ENCODE data around the gene BCCIP.

The BCCIP gene

GRCh38 chr10:125822878-125823662 is at the start of gene BCCIP, which contains the start of gene UROS:
Gene BCCIP (plus strand): TSS chr10:125823546. CDS start chr10:125823558, 12 bp downstream.
Gene UROS (minus strand): TSS chr10:125823258. CDS start chr10:125816499, 6,759 bp downstream.
- DNase-seq, result peak; percentile 38 to 64

DNA sequence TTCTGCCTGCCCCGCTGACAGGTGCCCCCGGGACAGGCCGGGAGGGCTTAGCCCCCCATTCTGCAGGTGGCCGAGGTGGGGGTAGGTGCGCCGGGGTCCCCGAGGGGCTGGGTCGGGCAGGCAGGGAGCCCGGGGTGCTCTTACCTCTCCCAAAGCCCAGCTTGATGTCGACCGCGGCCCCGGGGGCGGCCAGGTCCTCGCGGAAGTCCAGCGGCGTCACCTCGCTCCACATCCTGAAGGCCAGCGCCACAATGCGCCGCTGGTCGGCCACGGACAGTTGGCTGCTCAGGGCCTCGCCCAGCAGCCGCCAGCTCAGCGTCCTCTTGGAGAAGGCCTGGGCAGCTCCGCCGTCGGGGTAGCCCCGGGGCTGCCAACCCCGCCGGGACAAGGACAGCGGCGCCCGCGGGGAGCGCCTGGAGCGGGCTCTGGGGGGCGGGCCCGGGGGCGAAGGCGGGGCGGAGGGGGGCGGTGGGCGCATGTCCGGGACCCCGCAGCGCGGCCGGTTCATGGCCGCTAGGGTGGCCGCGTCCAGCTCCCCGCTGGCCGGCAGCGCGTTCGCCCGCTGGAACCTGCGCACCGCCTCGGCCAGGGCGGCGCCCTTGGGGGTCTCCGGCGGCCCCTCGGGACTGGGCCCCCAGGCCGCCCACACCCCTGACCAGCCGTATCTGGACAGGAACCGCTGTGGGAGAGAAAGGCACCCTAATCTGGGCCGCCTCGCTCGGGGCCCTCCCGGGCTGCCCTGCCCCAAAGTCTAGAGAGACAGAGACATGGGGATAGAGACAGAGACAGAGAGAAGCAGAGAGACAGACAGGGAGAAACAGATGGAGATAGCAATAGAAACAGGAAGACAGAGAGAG is 49.4 kb upstream of the BCCIP start:
- no peak for DNase-seq

DNA sequence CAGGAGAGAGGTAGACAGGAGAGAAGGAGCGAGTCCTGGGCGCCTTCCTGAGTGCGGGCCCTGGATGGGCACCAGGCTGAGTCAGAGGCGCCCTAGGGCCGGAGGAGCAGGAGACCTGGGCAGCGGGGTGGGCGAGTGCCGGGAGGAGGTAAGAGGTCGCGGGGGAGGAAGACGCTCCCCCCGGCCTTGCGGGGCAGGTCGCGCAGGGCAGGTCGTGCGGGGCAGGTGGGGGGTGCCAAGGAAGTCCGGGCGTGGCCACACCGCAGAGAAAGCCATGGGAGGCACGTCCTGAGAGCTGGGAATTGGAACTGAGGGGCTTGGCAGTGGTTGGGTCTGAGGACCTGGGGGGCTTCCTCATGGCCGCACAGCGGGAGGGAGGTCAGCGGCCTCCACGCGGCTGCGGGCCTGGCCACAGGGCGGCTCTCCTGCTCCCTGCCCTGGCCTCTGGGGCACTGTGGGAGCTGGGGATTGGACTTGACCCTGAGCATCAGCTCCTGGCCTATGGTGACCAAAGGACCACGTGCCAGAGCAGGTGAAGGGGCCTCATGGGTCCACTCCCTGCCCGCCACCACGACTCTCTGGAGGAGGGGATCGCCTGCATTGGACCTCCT is 48.7 kb upstream of the BCCIP start:
- DNase-seq, result no peak

- no peak for DNase-seq
These were observed 47.7 kb upstream of the BCCIP start, which contains the start of gene MMP21 for GRCh38 chr10:125775491-125776106. Gene MMP21 (minus strand): TSS chr10:125775821. CDS start chr10:125775821, 0 bp downstream.

DNA sequence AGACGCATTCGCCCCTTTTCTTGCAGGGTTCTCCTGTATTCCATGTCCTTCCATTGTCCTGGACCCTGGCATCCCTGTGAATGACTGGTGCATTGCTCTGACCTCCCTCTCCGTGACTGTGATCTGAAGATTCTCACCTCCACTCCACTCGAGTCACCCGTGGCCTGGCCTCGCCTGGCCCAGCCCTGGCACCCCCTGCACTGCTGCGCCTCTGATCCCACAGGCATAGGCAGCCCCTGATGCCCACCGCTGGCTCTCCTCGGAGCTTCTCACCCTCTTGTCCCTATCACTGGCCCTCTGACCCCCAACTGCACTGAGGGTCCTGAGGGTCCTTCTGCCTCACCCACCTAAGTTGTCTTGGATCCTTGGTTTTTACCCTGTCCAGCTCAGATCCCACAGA is 45.5 kb upstream of the BCCIP start:
- no peak for DNase-seq

- no peak for DNase-seq
These were observed 44.8 kb upstream of the BCCIP start for GRCh38 chr10:125778556-125778955.

- DNase-seq, result peak in 1 of 2 experiments; percentile 55
These were observed 43.7 kb upstream of the BCCIP start for GRCh38 chr10:125779403-125780327.

DNA sequence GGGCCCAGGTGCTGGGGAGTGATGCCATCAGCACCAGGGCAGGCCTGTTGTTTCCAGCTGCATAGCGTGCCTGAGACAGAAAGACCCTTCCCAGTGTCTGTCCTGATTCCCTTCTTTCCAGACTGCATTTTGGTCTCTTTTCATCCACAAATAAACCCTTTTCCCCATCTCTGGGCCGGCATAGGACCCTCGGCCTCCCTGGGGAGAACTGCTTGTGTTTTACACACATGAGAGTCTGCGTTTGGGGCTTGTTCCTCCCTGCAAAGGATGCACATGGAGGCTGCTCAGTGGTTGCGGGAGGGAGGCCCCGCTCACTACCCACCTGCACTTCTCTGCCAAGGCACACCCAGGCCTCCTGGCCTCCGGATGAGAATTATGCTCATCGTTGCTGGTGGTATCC is 42.0 kb upstream of the BCCIP start:
- DNase-seq, result no peak

GRCh38 chr10:125782054-125782453 is 41.3 kb upstream of the BCCIP start:
- no peak for DNase-seq

GRCh38 chr10:125782616-125783015 is 40.7 kb upstream of the BCCIP start:
- DNase-seq, result peak in 1 of 2 experiments; percentile 22

DNA sequence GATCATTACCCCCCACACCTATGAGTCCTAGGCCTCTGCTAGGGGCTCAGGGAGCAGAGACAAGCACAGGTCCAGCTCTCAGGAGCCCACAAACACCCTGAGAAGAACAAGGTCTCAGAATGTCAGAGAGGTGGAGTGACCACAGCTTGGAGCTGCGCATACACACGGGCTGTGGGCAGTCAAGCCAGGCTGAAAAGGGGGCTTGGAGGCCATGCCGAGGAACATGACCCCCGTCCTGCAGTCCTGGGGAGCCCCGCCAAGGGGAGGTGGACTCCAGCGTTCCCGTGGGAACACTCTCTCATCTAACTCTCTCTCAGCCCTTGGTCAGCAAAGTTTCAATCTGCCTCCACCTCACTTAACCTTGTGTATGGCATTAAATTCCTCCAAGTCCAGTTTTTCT is 39.9 kb upstream of the BCCIP start:
- DNase-seq, result no peak

DNA sequence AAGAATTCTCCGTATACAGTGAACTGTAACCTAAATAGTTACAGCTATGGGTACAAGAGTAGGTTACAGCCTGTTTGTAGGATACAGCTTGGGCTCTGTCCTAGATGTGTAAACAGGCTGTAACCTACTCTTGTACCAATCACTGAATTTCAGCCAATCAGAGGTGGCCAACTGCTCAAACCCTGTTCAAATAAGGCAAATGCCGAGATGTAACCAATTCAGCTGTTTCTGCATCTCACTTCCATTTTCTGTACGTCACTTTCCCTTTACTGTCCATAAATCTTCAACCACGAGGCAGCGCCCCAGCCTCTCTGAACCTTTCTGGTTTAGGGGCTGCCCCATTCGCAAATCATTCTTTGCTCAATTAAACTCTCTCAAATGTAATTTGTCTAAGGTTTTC is 39.4 kb upstream of the BCCIP start:
- no peak for DNase-seq

DNA sequence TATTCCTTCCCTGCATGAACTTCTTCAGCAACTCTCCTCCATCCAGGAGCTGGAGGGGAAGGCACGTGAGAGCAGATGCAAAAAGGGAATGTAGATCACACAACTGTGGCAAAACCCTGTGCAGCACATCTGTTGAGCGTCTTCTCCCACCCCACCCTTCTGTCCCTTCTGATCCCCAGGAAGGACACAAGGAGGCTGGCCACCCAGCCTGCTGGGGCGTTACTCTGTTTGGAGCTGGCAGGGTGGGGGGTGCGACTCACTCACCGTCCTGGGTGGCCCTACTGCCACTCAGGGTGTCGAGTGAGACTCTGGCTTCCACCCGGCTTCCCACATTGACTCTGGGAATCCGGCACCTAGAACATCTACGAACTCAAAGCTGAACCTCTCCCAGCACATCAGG is 37.6 kb upstream of the BCCIP start:
- DNase-seq, result no peak

GRCh38 chr10:125788156-125789034 is 35.0 kb upstream of the BCCIP start:
- no peak for DNase-seq

GRCh38 chr10:125792342-125793300 is 30.7 kb upstream of the BCCIP start:
- no peak for DNase-seq

GRCh38 chr10:125795128-125795527 is 28.2 kb upstream of the BCCIP start:
- no peak for DNase-seq

DNA sequence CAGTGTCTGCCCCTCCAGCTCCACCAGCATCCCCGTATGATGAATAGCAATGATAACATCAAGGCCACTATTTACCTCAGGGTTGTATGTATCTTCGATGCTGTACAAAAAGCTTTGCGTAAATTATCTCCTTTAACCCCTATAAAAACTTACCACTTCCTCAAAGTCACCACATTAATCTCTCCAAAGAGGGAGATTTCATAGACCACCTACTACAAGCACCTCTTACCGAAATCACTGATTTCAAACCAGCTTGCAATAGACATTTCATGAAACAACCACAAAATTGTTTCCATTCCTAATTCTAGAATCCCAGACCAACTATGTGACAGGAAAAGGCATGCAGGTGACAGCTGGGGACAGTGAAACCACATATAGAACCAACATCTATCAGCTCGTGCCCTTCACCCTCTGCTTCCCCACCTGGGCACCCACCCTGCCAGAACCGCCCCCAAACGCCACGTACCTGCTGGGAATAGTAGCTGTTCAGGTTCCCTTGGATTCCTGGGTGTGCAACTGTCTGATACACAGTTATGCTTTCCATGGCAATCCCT is 27.6 kb upstream of the BCCIP start:
- no peak for DNase-seq

- no peak for DNase-seq
These were observed 25.9 kb upstream of the BCCIP start for GRCh38 chr10:125797424-125797823.

Data from NCI-H524 (cell line).